ENCODE measurements around the gene SFXN3. TPM values are rescaled to one million over a fixed set of nuclear protein-coding genes. Genes with fewer than 3 reads are reported as not detected.

The SFXN3 gene
- polyA plus RNA-seq, 6 donors from 2014 or later: 3.5 to 6.4 (median 4.8) TPM

- H3K27ac Mint-ChIP-seq: peak overlapping the region in 2 of 6 donors; percentile 4 to 5
- peaks cover 0 to 2% (median 0%) of the 10 kb centered on the region in 7 donors for H3K9me3 Mint-ChIP-seq
- H3K36me3 Mint-ChIP-seq: peaks cover 11 to 19% of the 10 kb centered on the region in 2 donors
- H3K4me1 Mint-ChIP-seq: peaks cover 28 to 40% (median 34%) of the 10 kb centered on the region in 3 donors
- ATAC-seq (ENCODE audit: low read depth in 2 of 2): no peak
- DNase-seq: no peak
- no peaks in the 10 kb centered on the region for H3K27me3 Mint-ChIP-seq
- H3K4me3 Mint-ChIP-seq: peak overlapping the region in 5 of 8 donors; percentile 32 to 98 (median 87)
These were observed 35.9 kb upstream of the SFXN3 start for GRCh38 chr10:100995181-100995580.

GRCh38 chr10:100996678-100997359 is 34.2 kb upstream of the SFXN3 start:
- ATAC-seq (ENCODE audit: low read depth in 2 of 2) (peak; percentile 13 to 15), DNase-seq (peak; percentile 58)
- Mint-ChIP-seq H3K36me3 (peaks cover 0 to 7% of the 10 kb centered on the region in 2 donors), H3K9me3 (no peaks in the 10 kb centered on the region), H3K27me3 (no peaks in the 10 kb centered on the region), H3K4me1 (peaks cover 23 to 40% (median 34%) of the 10 kb centered on the region in 3 donors), H3K27ac (peak overlapping the region; percentile 85 to 96 (median 92)), H3K4me3 (peak overlapping the region; percentile 82 to 98 (median 91))

- peak; percentile 78 for DNase-seq
- H3K36me3 Mint-ChIP-seq: peaks cover 0 to 7% of the 10 kb centered on the region in 2 donors
- ATAC-seq (ENCODE audit: low read depth in 2 of 2): peak; percentile 30 to 34
- peak overlapping the region; percentile 85 to 97 (median 96) for H3K27ac Mint-ChIP-seq
- no peaks in the 10 kb centered on the region for H3K9me3 Mint-ChIP-seq
- peak overlapping the region; percentile 81 to 98 (median 90) for H3K4me3 Mint-ChIP-seq
- no peaks in the 10 kb centered on the region for H3K27me3 Mint-ChIP-seq
- H3K4me1 Mint-ChIP-seq: peaks cover 23 to 40% (median 34%) of the 10 kb centered on the region in 3 donors
These were observed 33.5 kb upstream of the SFXN3 start for GRCh38 chr10:100997360-100998182.

GRCh38 chr10:100998183-100998990 is 32.6 kb upstream of the SFXN3 start:
- Mint-ChIP-seq H3K27ac (peak overlapping the region; percentile 85 to 99 (median 96)), H3K4me1 (peaks cover 23 to 40% (median 34%) of the 10 kb centered on the region in 3 donors), H3K4me3 (peak overlapping the region; percentile 81 to 98 (median 90)), H3K27me3 (no peaks in the 10 kb centered on the region), H3K9me3 (no peaks in the 10 kb centered on the region), H3K36me3 (peaks cover 0 to 3% of the 10 kb centered on the region in 2 donors)
- DNase-seq (peak; percentile 64), ATAC-seq (ENCODE audit: low read depth in 2 of 2) (peak; percentile 17 to 28)

GRCh38 chr10:100998991-100999741 is 31.9 kb upstream of the SFXN3 start:
- ATAC-seq (ENCODE audit: low read depth in 2 of 2): peak; percentile 67 to 72
- Mint-ChIP-seq H3K36me3 (no peaks in the 10 kb centered on the region), H3K4me1 (peaks cover 23 to 40% (median 34%) of the 10 kb centered on the region in 3 donors), H3K4me3 (peak overlapping the region; percentile 81 to 98 (median 90)), H3K9me3 (no peaks in the 10 kb centered on the region), H3K27me3 (no peaks in the 10 kb centered on the region), H3K27ac (peak overlapping the region; percentile 85 to 99 (median 96))
- peak; percentile 81 for DNase-seq

GRCh38 chr10:100999742-101000126 is 31.3 kb upstream of the SFXN3 start, which contains the start of gene LZTS2:
LZTS2 (plus strand) TSS chr10:100999808; CDS start chr10:101002539, 2,731 bp downstream.
- Mint-ChIP-seq H3K4me3 (peak within 1 kb of the TSS; percentile 81 to 98 (median 90)), H3K9me3 (no peaks in the 10 kb centered on the region), H3K36me3 (no peaks in the 10 kb centered on the region), H3K27me3 (no peaks in the 10 kb centered on the region), H3K4me1 (peaks cover 23 to 40% (median 34%) of the 10 kb centered on the region in 3 donors), H3K27ac (peak within 1 kb of the TSS; percentile 86 to 99 (median 96))
- DNase-seq (no peak), ATAC-seq (ENCODE audit: low read depth in 2 of 2) (no peak)

GRCh38 chr10:101000127-101000914 is 30.7 kb upstream of the SFXN3 start:
- DNase-seq (no peak), ATAC-seq (ENCODE audit: low read depth in 2 of 2) (no peak)
- Mint-ChIP-seq H3K27ac (peak overlapping the region in 3 of 6 donors; percentile 26 to 87 (median 86)), H3K27me3 (no peaks in the 10 kb centered on the region), H3K36me3 (no peaks in the 10 kb centered on the region), H3K4me1 (peaks cover 23 to 40% (median 34%) of the 10 kb centered on the region in 3 donors), H3K4me3 (peak overlapping the region; percentile 55 to 90 (median 84)), H3K9me3 (no peaks in the 10 kb centered on the region)

GRCh38 chr10:101000915-101001658 is 29.9 kb upstream of the SFXN3 start:
- Mint-ChIP-seq H3K4me1 (peaks cover 23 to 34% (median 32%) of the 10 kb centered on the region in 3 donors), H3K36me3 (no peaks in the 10 kb centered on the region)

GRCh38 chr10:101001659-101002035 is 29.4 kb upstream of the SFXN3 start:
- no peaks in the 10 kb centered on the region for H3K9me3 Mint-ChIP-seq
- H3K27me3 Mint-ChIP-seq: no peaks in the 10 kb centered on the region
- DNase-seq (no peak), ATAC-seq (ENCODE audit: low read depth in 2 of 2) (no peak)
- peaks cover 18 to 28% (median 27%) of the 10 kb centered on the region in 3 donors for H3K4me1 Mint-ChIP-seq
- peak overlapping the region in 4 of 8 donors; percentile 63 to 84 (median 76) for H3K4me3 Mint-ChIP-seq
- H3K27ac Mint-ChIP-seq: peak overlapping the region in 1 of 6 donors; percentile 86
- no peaks in the 10 kb centered on the region for H3K36me3 Mint-ChIP-seq

More at GRCh38 chr10:101000915-101001658, 29.9 kb upstream of the SFXN3 start:
- H3K4me3 Mint-ChIP-seq: peak overlapping the region; percentile 23 to 84 (median 79)
- H3K27me3 Mint-ChIP-seq: no peaks in the 10 kb centered on the region
- DNase-seq (no peak), ATAC-seq (ENCODE audit: low read depth in 2 of 2) (no peak)
- H3K27ac Mint-ChIP-seq: peak overlapping the region in 4 of 6 donors; percentile 0 to 93 (median 86)
- no peaks in the 10 kb centered on the region for H3K9me3 Mint-ChIP-seq

- Mint-ChIP-seq H3K4me1 (peaks cover 18 to 26% (median 26%) of the 10 kb centered on the region in 3 donors), H3K9me3 (no peaks in the 10 kb centered on the region), H3K4me3 (no peak overlapping the region), H3K27me3 (no peaks in the 10 kb centered on the region), H3K36me3 (no peaks in the 10 kb centered on the region), H3K27ac (no peak overlapping the region)
- DNase-seq (no peak), ATAC-seq (ENCODE audit: low read depth in 2 of 2) (no peak)
These were observed 28.6 kb upstream of the SFXN3 start for GRCh38 chr10:101002456-101002855.

- Mint-ChIP-seq H3K4me1 (peaks cover 12 to 17% (median 16%) of the 10 kb centered on the region in 3 donors), H3K9me3 (no peaks in the 10 kb centered on the region), H3K36me3 (no peaks in the 10 kb centered on the region), H3K27me3 (no peaks in the 10 kb centered on the region), H3K27ac (no peak overlapping the region), H3K4me3 (peak overlapping the region in 1 of 8 donors; percentile 44)
- no peak for DNase-seq
- ATAC-seq (ENCODE audit: low read depth in 2 of 2): no peak
These were observed 27.3 kb upstream of the SFXN3 start for GRCh38 chr10:101003639-101004206.

All from naive B cell (primary cell).